Keratinocyte (primary cell): ENCODE results near the gene PTCD2. TPM values are rescaled to one million over a fixed set of nuclear protein-coding genes. Genes with fewer than 3 reads are reported as not detected.

Source experiments
- DNase-seq: peaks from one replicate; pipeline ENCODE4 v3.0.0-alpha.2; 2011; ENCODE audit warnings: low read depth, missing footprints, low spot score
- FAIRE-seq: peaks from 2 replicates; lab custom pipeline; 2011; peaks lifted over from hg19 to GRCh38; lab: Jason Lieb, UNC
- H2AFZ ChIP-seq: 2 replicates; pipeline ENCODE4 v1.6.0; 2012; ENCODE audit warnings: low read length, control low read depth, inconsistent platforms; ENCODE audit not compliant: control insufficient read depth
- H3K27ac ChIP-seq: 2 replicates; pipeline ENCODE4 v1.5.1; 2011; ENCODE audit warnings: low read length; ENCODE audit not compliant: control insufficient read depth, insufficient read depth
- H3K27me3 ChIP-seq: 3 replicates; pipeline ENCODE4 v1.6.0; 2011; ENCODE audit warnings: low read length; ENCODE audit not compliant: control insufficient read depth, insufficient read depth; ENCODE audit errors: extremely low read depth
- H3K36me3 ChIP-seq, 2 experiments: 2 replicates in 1 of 2; 3 replicates in 1 of 2; pipeline ENCODE4 v1.5.1; 2011; ENCODE audit warnings: low read length in 2 of 2, mild to moderate bottlenecking in 1 of 2; ENCODE audit not compliant: control insufficient read depth in 2 of 2, insufficient read depth in 2 of 2; ENCODE audit errors: extremely low read depth in 1 of 2
- H3K4me1 ChIP-seq: 3 replicates; pipeline ENCODE4 v1.5.1; 2011; ENCODE audit warnings: low read length; ENCODE audit not compliant: control insufficient read depth, insufficient read depth; ENCODE audit errors: extremely low read depth
- H3K4me2 ChIP-seq: 3 replicates; pipeline ENCODE4 v1.6.0; 2011; ENCODE audit warnings: low read depth, low read length; ENCODE audit not compliant: control insufficient read depth, insufficient read depth; ENCODE audit errors: extremely low read depth
- H3K4me3 ChIP-seq, 3 experiments: fragments of 200-600 bp in 1 of 3; sonication (generic) in 1 of 3; 2 replicates in 2 of 3; 3 replicates in 1 of 3; pipeline ENCODE4 v1.5.1; 2011 to 2016; ENCODE audit warnings: low read length in 3 of 3, mild to moderate bottlenecking in 3 of 3, control low read depth in 2 of 3, inconsistent platforms in 1 of 3, low read depth in 1 of 3, mixed read lengths in 1 of 3, mixed run types in 1 of 3, moderate library complexity in 1 of 3; ENCODE audit not compliant: control insufficient read depth in 2 of 3, insufficient read depth in 2 of 3; ENCODE audit errors: extremely low read depth in 1 of 3
- H3K79me2 ChIP-seq: 2 replicates; pipeline ENCODE4 v1.6.0; 2012; ENCODE audit warnings: low read length; ENCODE audit not compliant: control insufficient read depth, insufficient read depth
- H3K9ac ChIP-seq: 3 replicates; pipeline ENCODE4 v1.6.0; 2011; ENCODE audit warnings: low read length; ENCODE audit not compliant: control insufficient read depth, insufficient read depth; ENCODE audit errors: extremely low read depth
- H3K9me1 ChIP-seq: 3 replicates; pipeline ENCODE4 v1.6.0; 2011; ENCODE audit warnings: low read length; ENCODE audit not compliant: control insufficient read depth, insufficient read depth; ENCODE audit errors: extremely low read depth
- H3K9me3 ChIP-seq: 2 replicates; pipeline ENCODE4 v1.5.1; 2012; ENCODE audit warnings: low read depth, low read length; ENCODE audit not compliant: control insufficient read depth
- H4K20me1 ChIP-seq: 3 replicates; pipeline ENCODE4 v1.6.0; 2011; ENCODE audit warnings: low read length; ENCODE audit not compliant: control insufficient read depth, insufficient read depth; ENCODE audit errors: extremely low read depth
- EZH2 ChIP-seq: IDR thresholded peaks from one replicate; pipeline ENCODE4 v1.6.1; 2012; ENCODE audit warnings: inconsistent platforms, mild to moderate bottlenecking, low read length, moderate library complexity
- dilution Hi-C: fragments of 300-500 bp; cut with MboI; formaldehyde crosslinking; loops from one replicate; pipeline ENCODE4 v1.7.0; 2020; ENCODE audit warnings: low sequenced_read_pairs; ENCODE audit not compliant: extremely low pct_ligation_motif_present
- polyA plus RNA-seq, 5 experiments: library from polyadenylated mRNA; depleted of rRNA in 3 of 5; stranded (reverse) in 3 of 5; stranded (forward) in 1 of 5; unstranded in 1 of 5; fragments of >200 nt; gene quantifications; 1 replicate in 1 of 5; 2 replicates in 3 of 5; 3 replicates in 1 of 5; pipeline versions ENCODE4 v1.2.1 to v1.2.3, GENCODE V29; 2011 to 2012; ENCODE audit warnings: missing spikeins in 2 of 5, low read depth in 1 of 5, low replicate concordance in 1 of 5
- TF ChIP-seq, protein P1 (sequence below), 3 experiments: IDR thresholded peaks in 1 of 3; conservative IDR thresholded peaks in 1 of 3; optimal IDR thresholded peaks in 1 of 3; 2 replicates in 2 of 3; 3 replicates in 1 of 3; pipeline versions ENCODE3 to v1.5.1; 2011; ENCODE audit warnings: low read length in 3 of 3, mild to moderate bottlenecking in 3 of 3, moderate library complexity in 2 of 3, control low read depth in 1 of 3, inconsistent platforms in 1 of 3; ENCODE audit not compliant: insufficient read depth in 2 of 3; ENCODE audit errors: extremely low read depth in 1 of 3

PTCD2 gene
- polyA plus RNA-seq, 1 donor (not counting 4 experiments of a cell fraction or from before 2014, with no cell fraction given), result 13.1 TPM

GRCh38 chr5:72302171-72302570 lies 18.0 kb upstream of the PTCD2 start:
- no peak overlapping the region for H3K9ac ChIP-seq
- H3K27me3 ChIP-seq, result no peaks in the 10 kb centered on the region
- H3K27ac ChIP-seq, result no peak overlapping the region
- H4K20me1 ChIP-seq, result no peaks in the 10 kb centered on the region
- no peak overlapping the region for H3K4me2 ChIP-seq
- H3K4me3 ChIP-seq, result no peak overlapping the region
- H2AFZ ChIP-seq, result no peak overlapping the region
- peaks cover 24% of the 10 kb centered on the region for H3K4me1 ChIP-seq
- FAIRE-seq (no peak), DNase-seq (no peak)
- dilution Hi-C loops, result no loop called here
- peaks cover 74% of the 10 kb centered on the region for H3K79me2 ChIP-seq
- TF ChIP-seq EZH2, result no peak
- TF ChIP-seq, protein P1, sequence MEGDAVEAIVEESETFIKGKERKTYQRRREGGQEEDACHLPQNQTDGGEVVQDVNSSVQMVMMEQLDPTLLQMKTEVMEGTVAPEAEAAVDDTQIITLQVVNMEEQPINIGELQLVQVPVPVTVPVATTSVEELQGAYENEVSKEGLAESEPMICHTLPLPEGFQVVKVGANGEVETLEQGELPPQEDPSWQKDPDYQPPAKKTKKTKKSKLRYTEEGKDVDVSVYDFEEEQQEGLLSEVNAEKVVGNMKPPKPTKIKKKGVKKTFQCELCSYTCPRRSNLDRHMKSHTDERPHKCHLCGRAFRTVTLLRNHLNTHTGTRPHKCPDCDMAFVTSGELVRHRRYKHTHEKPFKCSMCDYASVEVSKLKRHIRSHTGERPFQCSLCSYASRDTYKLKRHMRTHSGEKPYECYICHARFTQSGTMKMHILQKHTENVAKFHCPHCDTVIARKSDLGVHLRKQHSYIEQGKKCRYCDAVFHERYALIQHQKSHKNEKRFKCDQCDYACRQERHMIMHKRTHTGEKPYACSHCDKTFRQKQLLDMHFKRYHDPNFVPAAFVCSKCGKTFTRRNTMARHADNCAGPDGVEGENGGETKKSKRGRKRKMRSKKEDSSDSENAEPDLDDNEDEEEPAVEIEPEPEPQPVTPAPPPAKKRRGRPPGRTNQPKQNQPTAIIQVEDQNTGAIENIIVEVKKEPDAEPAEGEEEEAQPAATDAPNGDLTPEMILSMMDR (optimal IDR thresholded peaks at IDR 0.05 in 1 of 3, IDR thresholded peaks at IDR 0.05 in 1 of 3, conservative IDR thresholded peaks at IDR 0.05 in 1 of 3; ENCODE audit: extremely low read depth in 1 of 3, insufficient read depth in 2 of 3, low read length in 3 of 3), result no peak
- H3K9me1 ChIP-seq, result no peaks in the 10 kb centered on the region
- H3K9me3 ChIP-seq, result no peaks in the 10 kb centered on the region
- peaks cover 2 to 12% of the 10 kb centered on the region in 2 experiments for H3K36me3 ChIP-seq

DNA sequence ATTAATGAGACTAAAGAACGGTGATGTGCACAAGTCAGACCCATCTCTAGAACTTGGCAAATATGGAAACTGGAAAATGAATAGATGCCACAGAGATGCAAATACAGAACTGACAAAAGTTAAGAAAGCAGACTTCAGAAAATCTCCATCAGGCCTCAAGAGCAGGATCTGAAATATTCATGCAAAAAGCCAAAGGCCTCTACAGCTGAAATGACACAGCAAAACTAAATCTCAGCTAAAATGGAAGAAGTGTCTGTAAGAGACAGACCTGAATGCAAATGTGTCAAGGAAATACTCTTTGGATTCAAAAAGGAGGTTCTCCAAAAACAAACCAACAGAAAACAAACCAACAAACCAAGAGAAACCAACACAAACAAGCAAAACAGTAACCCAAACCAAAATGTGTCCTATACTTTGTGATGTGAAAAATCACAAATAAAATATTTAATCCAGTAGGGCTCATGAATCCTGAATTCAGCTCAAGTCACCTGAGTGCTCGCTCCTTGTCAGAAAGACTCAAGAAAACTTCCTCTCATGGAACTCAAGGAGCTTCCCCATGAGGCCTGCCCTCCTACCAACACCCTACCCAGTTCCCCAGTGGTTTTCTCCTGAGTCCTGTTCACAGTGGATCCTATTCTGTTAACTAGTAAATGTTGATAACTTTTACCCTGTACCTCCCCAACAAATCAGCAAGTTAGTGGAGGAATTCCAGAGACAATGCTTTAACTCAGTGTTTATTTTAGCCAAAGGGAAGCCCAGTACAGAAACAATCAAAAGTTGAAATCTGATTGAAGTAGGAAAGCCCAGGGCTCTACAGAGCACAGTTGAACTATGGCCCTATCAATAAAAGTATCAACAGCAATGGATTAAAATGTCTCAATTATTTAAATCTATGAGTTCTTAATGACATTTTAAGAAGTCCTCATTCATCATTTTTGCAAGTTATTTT lies 14.7 kb upstream of the PTCD2 start:
- DNase-seq (no peak), FAIRE-seq (no peak)
- no peak overlapping the region for H3K4me3 ChIP-seq
- no peak for TF ChIP-seq EZH2
- TF ChIP-seq, protein P1 (optimal IDR thresholded peaks at IDR 0.05 in 1 of 3, IDR thresholded peaks at IDR 0.05 in 1 of 3, conservative IDR thresholded peaks at IDR 0.05 in 1 of 3; ENCODE audit: extremely low read depth in 1 of 3, insufficient read depth in 2 of 3, low read length in 3 of 3), result no peak
- no peak overlapping the region for H3K9ac ChIP-seq
- peaks cover 67% of the 10 kb centered on the region for H3K79me2 ChIP-seq
- no peaks in the 10 kb centered on the region for H4K20me1 ChIP-seq
- H3K4me2 ChIP-seq, result no peak overlapping the region
- H2AFZ ChIP-seq, result no peak overlapping the region
- no peaks in the 10 kb centered on the region for H3K9me3 ChIP-seq
- H3K27me3 ChIP-seq, result no peaks in the 10 kb centered on the region
- no peak overlapping the region for H3K27ac ChIP-seq
- H3K4me1 ChIP-seq, result peaks cover 29% of the 10 kb centered on the region
- dilution Hi-C loops, result no loop called here
- peaks cover 2 to 18% of the 10 kb centered on the region in 2 experiments for H3K36me3 ChIP-seq
- H3K9me1 ChIP-seq, result no peaks in the 10 kb centered on the region
